HL-60 (cell line): Measurements from ENCODE around the gene FXYD2.

Experiments
- DNase-seq, 2 experiments: peaks; one replicate each; pipeline ENCODE4 v3.0.0-alpha.2; 2010 to 2020; ENCODE audit warnings: low read depth in 1 of 2, low spot score in 1 of 2
- H3K27ac ChIP-seq: fragments of 250-450 bp; sonication (Bioruptor Pico); replicated peaks from 2 replicates; pipeline ENCODE4 v1.5.1; 2020; ENCODE audit warnings: mild to moderate bottlenecking, moderate library complexity
- H3K27me3 ChIP-seq: fragments of 250-450 bp; sonication (Bioruptor Pico); 2 replicates; pipeline ENCODE4 v1.5.1; 2021; ENCODE audit warnings: mild to moderate bottlenecking, moderate library complexity; ENCODE audit not compliant: insufficient read depth, poor library complexity, severe bottlenecking
- H3K4me3 ChIP-seq: replicated peaks from 2 replicates; pipeline ENCODE4 v1.5.1; 2011; ENCODE audit warnings: mild to moderate bottlenecking, control low read depth, low read length; ENCODE audit not compliant: insufficient read depth
- GABPA ChIP-seq: IDR thresholded peaks from 2 replicates; pipeline ENCODE4 v1.6.1; 2012; ENCODE audit warnings: low read depth
- POLR2AphosphoS5 ChIP-seq: IDR thresholded peaks from 2 replicates; pipeline ENCODE4 v1.6.1; 2012; ENCODE audit warnings: low read depth
- SPI1 ChIP-seq: IDR thresholded peaks from 2 replicates; pipeline ENCODE4 v1.6.1; 2012; ENCODE audit warnings: low read depth, mild to moderate bottlenecking, borderline replicate concordance
- TF ChIP-seq, protein P1 (sequence below): IDR thresholded peaks from one replicate; pipeline ENCODE4 v1.5.1; 2011; ENCODE audit warnings: low read length, control low read depth, inconsistent platforms; ENCODE audit not compliant: insufficient read depth
- TF ChIP-seq, protein P2 (sequence below): IDR thresholded peaks from 2 replicates; pipeline ENCODE4 v1.6.1; 2012; ENCODE audit warnings: low read depth; ENCODE audit not compliant: insufficient replicate concordance

The FXYD2 gene

DNA sequence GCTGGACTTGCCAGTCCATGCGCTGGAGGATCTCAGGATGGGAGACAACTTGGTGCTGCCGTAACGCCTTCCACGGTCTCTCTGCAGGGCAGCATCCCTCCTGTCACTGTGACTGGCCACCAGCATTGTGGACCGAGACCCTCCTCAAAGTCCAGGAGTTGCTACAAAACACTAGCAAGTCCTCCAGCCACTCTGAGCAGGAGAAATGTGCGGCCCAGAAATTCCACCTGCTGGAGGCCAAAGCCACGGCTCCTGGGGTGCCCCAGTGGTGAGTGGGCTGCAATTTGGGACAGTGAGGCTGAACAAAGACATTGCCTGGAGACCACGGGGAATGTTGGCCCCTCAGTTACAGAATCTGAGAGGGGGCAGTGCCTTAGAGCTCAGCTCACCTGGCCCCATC, 20.6 kb downstream of the FXYD2 start:
- DNase-seq = no peak
- no peak overlapping the region for H3K4me3 ChIP-seq
- TF ChIP-seq, protein P1, sequence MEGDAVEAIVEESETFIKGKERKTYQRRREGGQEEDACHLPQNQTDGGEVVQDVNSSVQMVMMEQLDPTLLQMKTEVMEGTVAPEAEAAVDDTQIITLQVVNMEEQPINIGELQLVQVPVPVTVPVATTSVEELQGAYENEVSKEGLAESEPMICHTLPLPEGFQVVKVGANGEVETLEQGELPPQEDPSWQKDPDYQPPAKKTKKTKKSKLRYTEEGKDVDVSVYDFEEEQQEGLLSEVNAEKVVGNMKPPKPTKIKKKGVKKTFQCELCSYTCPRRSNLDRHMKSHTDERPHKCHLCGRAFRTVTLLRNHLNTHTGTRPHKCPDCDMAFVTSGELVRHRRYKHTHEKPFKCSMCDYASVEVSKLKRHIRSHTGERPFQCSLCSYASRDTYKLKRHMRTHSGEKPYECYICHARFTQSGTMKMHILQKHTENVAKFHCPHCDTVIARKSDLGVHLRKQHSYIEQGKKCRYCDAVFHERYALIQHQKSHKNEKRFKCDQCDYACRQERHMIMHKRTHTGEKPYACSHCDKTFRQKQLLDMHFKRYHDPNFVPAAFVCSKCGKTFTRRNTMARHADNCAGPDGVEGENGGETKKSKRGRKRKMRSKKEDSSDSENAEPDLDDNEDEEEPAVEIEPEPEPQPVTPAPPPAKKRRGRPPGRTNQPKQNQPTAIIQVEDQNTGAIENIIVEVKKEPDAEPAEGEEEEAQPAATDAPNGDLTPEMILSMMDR = no peak
- TF ChIP-seq, protein P2, sequence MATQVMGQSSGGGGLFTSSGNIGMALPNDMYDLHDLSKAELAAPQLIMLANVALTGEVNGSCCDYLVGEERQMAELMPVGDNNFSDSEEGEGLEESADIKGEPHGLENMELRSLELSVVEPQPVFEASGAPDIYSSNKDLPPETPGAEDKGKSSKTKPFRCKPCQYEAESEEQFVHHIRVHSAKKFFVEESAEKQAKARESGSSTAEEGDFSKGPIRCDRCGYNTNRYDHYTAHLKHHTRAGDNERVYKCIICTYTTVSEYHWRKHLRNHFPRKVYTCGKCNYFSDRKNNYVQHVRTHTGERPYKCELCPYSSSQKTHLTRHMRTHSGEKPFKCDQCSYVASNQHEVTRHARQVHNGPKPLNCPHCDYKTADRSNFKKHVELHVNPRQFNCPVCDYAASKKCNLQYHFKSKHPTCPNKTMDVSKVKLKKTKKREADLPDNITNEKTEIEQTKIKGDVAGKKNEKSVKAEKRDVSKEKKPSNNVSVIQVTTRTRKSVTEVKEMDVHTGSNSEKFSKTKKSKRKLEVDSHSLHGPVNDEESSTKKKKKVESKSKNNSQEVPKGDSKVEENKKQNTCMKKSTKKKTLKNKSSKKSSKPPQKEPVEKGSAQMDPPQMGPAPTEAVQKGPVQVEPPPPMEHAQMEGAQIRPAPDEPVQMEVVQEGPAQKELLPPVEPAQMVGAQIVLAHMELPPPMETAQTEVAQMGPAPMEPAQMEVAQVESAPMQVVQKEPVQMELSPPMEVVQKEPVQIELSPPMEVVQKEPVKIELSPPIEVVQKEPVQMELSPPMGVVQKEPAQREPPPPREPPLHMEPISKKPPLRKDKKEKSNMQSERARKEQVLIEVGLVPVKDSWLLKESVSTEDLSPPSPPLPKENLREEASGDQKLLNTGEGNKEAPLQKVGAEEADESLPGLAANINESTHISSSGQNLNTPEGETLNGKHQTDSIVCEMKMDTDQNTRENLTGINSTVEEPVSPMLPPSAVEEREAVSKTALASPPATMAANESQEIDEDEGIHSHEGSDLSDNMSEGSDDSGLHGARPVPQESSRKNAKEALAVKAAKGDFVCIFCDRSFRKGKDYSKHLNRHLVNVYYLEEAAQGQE = no peak
- TF ChIP-seq SPI1 = no peak
- no peak for TF ChIP-seq GABPA
- TF ChIP-seq POLR2AphosphoS5 = no peak
- no peak overlapping the region for H3K27ac ChIP-seq
- H3K27me3 ChIP-seq = peaks cover 8% of the 10 kb centered on the region

DNA sequence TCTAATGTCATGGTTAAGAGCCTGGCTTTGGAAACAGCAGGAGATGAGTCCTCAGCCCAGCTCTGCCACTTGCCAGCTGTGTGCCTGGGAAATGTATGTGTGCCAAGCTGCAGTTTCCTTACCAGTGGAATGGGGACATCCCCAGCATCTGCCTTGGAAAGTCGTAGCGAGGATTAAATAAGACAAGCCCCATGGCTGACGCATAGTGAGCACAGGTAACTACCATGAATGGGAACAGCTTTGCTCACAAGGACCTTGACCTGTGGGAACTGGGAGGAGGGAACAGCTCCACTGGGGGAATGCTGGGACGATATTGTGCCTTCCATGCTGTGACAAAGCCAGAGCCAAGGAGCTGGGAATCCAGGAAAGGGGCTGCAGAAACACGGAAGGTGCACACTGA, 24.9 kb downstream of the FXYD2 start:
- Histone ChIP-seq H3K4me3 (no peak overlapping the region), H3K27me3 (peaks cover 31% of the 10 kb centered on the region), H3K27ac (no peak overlapping the region)
- no peak for TF ChIP-seq POLR2AphosphoS5
- TF ChIP-seq, protein P1 = no peak
- no peak for TF ChIP-seq GABPA
- TF ChIP-seq, protein P2 = no peak
- no peak for TF ChIP-seq SPI1
- DNase-seq = no peak

DNA sequence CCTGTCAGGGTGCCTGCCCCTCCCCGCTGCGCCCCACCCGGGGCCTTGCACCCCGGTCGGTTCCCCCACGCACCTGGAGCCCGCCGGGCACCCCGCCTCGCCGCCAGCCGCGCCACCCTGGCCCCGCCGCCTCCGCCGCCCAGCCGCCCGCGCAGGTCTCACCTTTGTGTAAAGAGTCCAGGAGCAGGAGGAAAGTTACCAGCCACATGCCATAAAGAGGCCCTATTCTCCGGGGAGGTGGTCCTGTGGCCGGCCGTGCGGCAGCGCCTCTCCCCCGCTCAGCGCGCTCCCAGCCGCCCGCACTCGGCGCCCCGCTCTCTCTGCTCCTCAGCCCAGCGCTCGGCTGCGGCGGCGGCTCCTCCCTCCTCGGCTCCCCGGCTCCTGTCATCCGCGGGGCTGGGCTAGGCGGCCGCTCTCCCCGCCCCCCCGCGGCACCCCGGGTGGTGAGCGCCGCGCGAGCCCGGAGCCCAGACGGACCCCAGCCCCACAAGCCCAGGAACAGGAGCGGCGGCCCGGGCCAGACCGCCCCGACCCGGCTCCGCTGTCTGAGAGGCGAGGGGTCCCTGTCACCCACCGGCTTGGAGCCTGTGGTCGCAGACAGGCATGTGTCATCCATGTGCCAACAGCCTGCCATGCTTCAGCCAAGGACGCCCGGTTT, 27.5 kb downstream of the FXYD2 start, which contains the start of gene DSCAML1:
TSS of gene DSCAML1 (minus strand) at position 345 of the 658 bp plus-strand sequence. CDS start at position 208, 137 bp downstream.
- H3K27me3 ChIP-seq = peaks cover 29% of the 10 kb centered on the region

More for the DNA sequence above, 27.5 kb downstream of the FXYD2 start, which contains the start of gene DSCAML1:
- DNase-seq = no peak
- no peak for TF ChIP-seq POLR2AphosphoS5
- TF ChIP-seq, protein P1 = no peak
- TF ChIP-seq GABPA = no peak
- TF ChIP-seq, protein P2 = no peak
- no peak for TF ChIP-seq SPI1
- Histone ChIP-seq H3K4me3 (no peak within 1 kb of the TSS), H3K27ac (no peak within 1 kb of the TSS)
